Activated gamma-delta T cell treated with anti-CD3 and anti-CD28 coated beads, Interleukin-2, amount 50 U/mL, for 16 hours (primary cell): Measurements from ENCODE around the gene CTNS.

Experiments
- DNase-seq: peaks from one replicate; pipeline ENCODE4 v3.0.0-alpha.2; 2020; ENCODE audit warnings: low read depth

Gene CTNS

DNA sequence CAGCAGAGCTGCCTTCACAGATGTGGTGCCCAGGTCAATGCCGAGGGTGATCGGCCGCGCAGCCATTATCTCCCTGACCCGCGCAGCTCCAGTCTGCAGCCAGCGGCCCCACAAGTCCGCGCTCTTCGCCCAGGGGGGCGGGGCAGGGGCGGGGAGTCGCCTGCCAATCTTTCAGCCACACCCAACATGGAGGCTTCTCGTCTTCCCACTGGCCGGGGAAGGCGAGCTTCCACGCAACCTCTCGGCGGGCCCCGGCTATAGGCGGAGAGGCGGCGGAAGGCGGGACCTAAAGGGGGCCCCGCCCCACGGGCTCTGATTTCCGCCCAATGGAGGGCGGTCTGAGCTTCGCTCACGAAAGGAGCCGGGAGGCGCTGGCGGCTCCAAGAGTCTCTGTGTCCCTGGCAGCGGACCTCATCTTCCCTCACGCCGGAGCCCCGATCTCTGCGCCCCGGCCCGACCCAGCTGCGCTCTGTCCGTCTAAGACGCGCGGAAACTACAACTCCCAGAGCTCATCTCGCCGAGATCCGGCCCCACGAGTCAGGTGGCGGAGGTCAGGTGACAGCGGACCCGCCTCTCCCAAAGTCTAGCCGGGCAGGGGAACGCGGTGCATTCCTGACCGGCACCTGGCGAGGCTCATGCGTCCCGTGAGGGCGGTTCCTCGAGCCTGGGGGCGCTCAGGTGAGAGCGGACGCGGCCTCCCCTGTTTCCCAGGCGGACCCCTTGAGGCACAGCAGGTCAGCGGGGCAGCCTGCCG, at the start of gene CTNS, which contains the start of gene SHPK:
TSS of gene CTNS (plus strand) at position 607 of the 754 bp plus-strand sequence. CDS start 3,447 bp downstream, outside the sequence.
TSS of gene SHPK (minus strand) at position 97 of the 754 bp plus-strand sequence. CDS start at position 66, 31 bp downstream.
- peak; percentile 93 for DNase-seq

GRCh38 chr17:3589784-3590183, 46.8 kb upstream of the CTNS start:
- no peak for DNase-seq

DNA sequence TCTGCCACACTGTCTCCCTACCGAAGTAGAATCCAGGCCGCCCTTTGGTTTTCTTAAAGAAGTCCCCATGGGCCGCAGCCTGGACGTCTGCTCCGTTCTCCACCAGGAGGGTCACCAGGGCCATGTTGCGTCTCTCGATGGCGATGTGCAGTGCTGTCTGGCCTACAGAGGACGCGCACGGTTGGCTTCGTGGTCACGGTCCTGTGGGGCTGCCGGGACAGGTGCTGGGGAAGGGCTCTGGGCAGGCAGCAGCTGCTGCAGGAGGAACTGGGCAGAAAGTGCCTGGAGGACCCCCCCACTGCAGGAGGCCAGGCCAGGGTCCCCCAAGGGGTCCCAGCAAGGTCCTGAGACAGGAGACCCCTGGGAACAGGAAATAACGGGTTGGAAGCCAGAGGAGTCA, 46.3 kb upstream of the CTNS start:
- DNase-seq: no peak

DNA sequence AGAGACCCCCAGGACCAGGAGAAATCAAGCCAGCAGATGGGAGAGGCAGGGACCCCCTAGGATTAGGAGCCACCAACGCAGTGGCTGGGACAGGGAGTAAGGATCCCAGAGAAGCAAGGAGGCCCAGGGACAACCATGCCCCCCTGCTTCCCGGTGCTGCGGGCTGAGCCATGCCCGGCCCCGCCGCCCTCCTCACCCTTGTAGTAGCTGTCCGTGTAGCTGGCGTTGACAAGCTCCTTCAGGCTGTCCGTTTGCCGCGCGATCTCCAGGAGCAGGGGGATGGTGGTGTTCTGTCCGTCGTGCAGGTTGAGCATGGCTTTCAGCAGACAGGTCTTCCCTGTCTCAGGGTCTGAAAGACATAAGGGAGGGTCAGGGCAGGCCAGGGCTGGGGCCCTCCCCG, 45.8 kb upstream of the CTNS start:
- no peak for DNase-seq

DNA sequence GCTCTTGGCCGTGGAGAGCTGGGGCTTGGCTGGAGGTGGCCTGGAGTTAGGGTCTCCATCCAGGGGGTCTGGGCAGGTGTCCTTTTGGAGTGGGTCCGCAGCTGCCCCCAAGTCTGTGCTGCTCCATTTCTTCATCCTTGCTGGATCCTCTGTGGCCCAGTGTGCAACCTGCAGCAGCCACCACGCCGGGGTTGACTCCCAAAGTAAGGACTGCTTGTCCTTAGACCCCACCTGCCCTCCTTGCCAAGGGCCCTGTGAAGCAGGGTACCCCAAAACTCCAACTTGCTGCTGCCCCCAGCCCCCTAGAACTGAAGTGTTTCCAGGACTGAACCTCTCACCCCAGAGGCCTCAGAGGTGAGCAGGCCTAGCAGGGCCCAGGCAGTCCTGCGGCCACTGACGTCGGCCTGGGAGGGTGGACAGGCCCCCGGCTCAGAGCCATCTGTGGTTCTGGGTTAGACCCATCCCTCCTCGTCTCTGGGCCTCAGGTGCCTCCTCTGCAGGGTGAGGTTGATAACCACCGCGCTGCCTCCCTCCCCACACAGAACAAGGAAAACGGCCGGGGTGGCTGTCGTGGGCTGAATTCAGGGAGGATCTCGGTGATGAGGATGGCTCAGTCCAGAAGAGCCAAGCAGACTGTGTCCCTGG, 44.2 kb upstream of the CTNS start:
- DNase-seq: no peak

DNA sequence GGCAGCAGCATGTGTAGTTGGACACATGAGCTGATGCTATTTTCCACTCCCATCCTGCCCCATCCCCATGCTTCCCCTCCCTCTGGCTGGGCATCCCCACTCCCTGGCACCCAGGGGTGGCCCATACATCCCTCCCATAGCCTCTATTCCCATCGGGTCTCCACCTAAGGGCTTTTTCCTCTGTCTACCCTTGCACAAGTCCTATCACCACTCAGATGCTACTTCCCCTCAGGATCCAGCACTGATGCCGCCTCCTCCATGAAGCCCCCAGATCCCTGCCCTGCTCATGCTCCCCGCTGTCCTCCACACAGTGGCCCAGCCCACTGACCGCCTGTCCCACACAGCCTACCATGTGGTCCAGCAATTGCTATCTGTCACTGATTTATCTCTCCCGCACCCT, 43.2 kb upstream of the CTNS start:
- no peak for DNase-seq

DNA sequence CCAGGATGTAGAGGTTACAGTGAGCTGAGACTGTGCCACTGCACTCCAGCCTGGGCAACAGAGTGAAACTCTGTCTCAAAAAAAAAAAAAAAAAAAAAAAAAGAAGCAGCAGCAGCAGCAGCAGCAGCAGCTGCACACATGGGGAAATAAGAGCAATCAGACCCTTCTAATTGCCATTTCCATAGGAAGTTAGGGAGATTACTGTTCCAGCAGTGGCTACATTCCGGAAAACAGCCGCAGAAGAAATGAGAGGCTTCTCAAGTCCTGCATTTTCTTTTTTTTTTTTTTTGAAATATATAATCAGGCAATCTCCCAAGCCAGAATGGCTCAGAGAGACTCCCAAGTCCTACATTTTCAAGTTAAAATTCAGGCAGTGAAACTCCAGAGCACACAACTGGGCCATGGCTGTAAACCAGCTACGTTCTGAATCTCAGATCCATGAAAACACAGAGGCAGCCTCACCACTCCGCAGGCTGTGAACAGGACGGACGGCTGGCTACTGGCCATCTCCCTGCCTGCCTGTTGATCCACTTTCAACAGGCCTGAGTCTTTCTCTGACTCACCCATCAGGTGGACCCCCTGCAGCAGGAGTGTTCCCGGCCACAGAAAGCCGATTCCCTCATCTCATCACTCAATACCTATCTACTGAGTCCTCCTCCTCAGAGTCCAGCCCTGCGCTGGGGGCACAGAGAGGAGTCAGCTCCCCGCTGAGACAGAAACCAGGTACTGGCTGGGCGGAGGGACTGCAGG, 42.3 kb upstream of the CTNS start:
- DNase-seq: no peak

DNA sequence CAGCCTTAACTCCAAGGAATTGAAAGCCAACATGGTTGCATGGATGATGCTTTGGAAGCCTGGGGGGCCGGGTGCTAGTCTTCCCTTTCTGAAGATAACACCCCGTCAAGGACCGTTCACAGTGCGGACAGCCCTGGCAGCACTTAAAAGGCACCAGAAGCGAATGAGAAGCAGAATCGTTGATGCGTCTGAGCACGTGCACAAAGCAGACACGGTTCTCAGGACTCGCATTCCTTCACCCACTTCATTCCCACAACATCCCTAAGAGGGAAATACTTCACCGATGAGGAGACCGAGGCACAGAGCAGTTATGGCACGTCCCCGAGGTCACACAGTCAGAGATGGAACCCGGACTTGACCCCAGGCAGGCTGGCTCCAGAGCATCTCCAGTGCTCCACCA, 41.6 kb upstream of the CTNS start:
- DNase-seq: no peak

GRCh38 chr17:3596804-3597464, 39.6 kb upstream of the CTNS start:
- DNase-seq: no peak

DNA sequence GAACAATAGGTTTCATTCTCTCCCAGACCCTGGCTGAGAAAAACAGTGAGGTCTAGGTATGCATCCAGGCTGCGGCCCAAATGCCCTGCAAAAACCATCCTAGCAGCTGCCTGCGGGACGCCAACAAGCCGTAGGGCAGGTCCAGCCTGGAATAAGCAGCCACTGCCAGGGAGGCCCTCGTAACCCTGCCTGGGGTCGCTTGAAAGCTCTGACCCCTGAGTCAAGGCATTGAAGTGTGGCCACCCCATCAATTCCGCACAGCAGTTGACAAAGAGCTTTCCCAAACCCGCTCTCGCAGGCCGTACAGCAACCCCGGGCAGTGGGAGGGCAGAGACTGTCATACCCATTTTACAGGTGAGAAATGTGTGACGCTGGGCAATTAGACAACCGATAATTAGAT, 38.5 kb upstream of the CTNS start:
- DNase-seq: no peak

GRCh38 chr17:3600529-3601205, 35.9 kb upstream of the CTNS start:
- DNase-seq: no peak

DNA sequence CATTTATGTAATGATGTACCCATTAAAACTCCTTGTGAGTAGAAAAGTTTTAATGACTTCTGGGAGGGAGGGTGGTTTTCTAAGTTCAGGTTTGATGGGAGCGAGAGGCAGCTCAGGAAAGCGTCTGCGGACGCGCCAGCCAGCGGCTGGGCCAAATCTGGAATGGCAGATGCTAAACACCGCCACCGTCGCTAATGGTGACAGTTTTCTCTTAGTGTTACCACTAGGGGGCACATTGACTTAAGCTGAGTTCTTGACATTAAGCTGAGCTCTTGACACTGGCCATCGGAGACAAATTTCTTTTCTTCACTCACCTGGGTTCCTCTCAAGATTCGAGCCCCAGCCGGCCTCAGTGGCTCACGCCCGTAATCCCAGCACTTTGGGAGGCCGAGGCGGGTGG, 34.1 kb upstream of the CTNS start:
- no peak for DNase-seq

GRCh38 chr17:3603119-3603869, 33.3 kb upstream of the CTNS start:
- no peak for DNase-seq

DNA sequence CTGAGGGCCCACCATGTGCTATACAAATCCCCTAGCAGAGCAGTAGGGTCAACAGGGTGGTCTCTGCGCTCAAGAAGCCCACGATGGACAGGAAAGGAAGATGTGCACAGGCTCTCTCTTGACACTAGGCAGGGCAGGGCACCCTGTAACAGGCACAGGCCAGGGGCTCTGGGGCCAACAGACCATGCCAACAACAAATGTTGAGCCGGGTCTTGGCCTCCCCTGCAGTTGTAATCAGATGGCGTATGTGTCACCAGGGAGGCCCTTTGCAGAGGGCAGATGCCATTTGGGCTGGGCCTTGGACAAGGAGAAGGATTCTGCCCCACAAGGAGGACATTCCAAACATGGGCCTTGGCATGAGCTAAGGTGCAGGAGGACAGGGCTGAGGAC, 32.7 kb upstream of the CTNS start:
- no peak for DNase-seq

- DNase-seq: no peak
Observed at GRCh38 chr17:3609689-3610088, 26.9 kb upstream of the CTNS start.

DNA sequence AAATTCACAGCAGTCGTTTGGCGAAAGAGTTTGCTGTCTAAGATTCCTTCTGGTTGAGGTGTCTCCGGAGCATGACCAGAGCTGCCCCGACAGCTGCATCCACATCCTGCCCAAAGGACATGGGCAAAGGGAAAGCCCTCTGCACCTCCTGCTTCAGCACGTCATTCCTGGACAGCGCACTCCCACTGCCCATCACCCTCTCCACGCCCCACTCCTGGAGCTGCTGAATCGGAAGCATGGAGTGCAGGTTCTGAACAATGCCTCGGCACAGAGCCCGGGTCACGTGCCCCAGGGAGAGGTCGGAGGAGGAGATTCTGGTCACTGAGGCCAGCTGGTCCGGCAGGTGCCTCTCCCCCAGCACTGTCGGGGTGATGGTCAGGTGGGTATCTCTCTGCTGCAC, 26.0 kb upstream of the CTNS start:
- no peak for DNase-seq

DNA sequence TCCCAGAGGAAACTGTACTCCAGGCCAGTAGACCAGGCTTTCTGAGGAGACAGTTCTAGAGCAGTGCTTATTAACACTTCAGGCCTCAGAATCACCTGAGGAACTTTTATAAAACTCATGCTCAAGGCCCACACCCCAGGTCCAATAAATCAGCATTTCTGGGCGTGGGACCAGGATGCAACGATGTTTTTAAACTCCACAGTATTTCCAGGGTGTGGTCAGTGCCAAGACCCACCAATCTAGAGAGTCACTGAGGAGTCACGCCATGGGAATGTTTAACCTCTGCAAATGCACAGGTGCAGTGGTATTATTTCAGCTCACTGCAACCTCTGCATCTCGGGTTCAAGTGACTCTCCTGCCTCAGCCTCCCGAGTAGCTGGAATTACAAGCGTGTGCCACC, 23.4 kb upstream of the CTNS start:
- DNase-seq: no peak

DNA sequence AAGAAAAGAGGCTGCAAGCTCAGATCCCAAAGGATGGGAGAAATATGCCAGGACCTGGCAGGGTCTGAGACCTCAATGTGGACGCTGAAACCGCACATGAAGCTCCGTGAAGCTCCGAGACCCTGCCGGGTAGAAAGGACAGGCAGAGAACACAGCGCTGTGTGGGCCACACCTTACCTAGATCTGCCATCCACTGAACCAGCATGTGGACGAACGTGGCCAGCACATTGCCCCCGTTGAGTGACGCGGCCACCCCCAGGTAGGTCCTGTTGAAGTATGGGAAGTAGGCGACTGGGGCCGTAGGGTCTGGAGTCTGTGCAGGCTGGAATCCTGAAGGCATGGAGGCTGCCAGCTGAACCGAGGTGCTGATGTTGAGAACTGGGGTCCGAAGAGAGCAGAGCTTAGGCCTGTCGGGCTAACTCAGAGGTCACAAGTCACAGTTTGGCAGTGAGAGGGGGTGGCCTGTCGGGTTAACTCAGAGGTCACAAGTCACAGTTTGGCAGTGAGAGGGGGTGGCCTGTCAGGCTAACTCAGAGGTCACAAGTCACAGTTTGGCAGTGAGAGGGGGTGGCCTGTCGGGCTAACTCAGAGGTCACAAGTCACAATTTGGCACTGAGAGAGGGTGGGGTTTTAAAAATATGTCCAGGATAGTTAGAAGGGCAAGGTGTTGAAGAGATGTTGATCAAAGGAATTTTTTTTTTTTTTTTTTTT, 21.2 kb upstream of the CTNS start:
- no peak for DNase-seq

DNA sequence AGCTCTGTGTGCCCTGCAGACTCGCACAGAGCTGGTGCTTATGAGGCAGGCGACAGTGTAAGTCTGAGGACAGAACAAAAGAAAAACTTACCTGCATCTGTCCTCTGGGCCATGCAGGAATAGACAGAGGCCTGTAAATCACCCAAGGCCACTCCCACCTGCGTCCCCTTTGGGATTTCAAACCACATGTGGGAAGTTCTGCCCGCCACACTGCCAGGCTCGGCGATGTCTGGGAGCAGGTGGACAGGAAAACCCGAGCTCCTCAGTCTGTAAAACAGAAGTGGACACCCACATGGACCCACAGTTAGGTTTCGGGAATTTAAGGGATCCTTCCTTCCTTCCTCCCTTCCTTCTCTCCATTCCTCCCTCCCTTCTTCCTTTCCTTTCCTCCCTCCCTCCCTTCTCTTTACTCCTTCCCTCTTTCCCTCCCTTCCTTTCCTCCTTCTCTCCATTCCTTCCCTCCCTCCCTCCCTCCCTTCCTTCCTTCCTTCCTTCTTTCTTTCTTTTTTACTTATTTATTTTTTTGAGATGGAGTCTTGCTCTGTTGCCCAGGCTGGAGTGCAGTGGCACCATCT, 15.3 kb upstream of the CTNS start:
- no peak for DNase-seq

- DNase-seq: no peak
Observed at GRCh38 chr17:3622977-3623594, 13.5 kb upstream of the CTNS start.
